Measurements from ENCODE around the gene CXADR.

DNA sequence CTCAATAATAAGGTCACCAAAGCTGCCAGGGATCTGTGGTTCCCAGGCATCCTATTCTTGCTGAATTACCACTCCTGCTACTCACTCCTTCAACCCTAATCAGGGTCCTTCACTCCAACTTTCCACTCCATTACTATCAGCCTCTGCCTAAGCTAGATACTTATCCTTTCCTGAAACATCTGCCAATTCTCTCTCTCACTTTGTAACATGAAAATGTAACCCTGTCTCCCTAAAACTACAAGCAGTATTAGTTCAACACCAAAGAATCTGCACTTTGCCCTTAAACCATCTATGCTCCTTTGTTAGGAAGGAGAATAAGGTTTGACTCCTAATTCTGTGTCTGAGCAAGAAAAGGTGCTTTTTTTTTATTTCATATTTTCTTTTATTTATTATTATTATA lies 15.5 kb upstream of the CXADR start:
- TF ChIP-seq, protein P1, sequence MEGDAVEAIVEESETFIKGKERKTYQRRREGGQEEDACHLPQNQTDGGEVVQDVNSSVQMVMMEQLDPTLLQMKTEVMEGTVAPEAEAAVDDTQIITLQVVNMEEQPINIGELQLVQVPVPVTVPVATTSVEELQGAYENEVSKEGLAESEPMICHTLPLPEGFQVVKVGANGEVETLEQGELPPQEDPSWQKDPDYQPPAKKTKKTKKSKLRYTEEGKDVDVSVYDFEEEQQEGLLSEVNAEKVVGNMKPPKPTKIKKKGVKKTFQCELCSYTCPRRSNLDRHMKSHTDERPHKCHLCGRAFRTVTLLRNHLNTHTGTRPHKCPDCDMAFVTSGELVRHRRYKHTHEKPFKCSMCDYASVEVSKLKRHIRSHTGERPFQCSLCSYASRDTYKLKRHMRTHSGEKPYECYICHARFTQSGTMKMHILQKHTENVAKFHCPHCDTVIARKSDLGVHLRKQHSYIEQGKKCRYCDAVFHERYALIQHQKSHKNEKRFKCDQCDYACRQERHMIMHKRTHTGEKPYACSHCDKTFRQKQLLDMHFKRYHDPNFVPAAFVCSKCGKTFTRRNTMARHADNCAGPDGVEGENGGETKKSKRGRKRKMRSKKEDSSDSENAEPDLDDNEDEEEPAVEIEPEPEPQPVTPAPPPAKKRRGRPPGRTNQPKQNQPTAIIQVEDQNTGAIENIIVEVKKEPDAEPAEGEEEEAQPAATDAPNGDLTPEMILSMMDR (IDR thresholded peaks at IDR 0.05; ENCODE audit: borderline replicate concordance, extremely low read depth, low read length, poor library complexity, severe bottlenecking): no peak
- no peak for TF ChIP-seq EZH2 (IDR thresholded peaks at IDR 0.05; ENCODE audit: borderline replicate concordance, low read depth, low read length, severe bottlenecking)
